Right cardiac atrium (tissue), 5 donors: ENCODE data around the gene ZNF548. TPM values are rescaled to one million over a fixed set of nuclear protein-coding genes. Genes with fewer than 3 reads are reported as not detected.
A peak's percentile ranks its signal among the peaks of the same experiment; 100 is the strongest.
"Not testable (repeated sequence)": the region's sequence is repeated elsewhere in the genome, so short reads cannot be mapped to it uniquely, and the experiment has no call there.

Experiments
- ATAC-seq, 2 donors: fragments of 200-7000 bp; cut with Tn5 transposase; one replicate each; pipeline versions ENCODE4 v1.8.0 to v1.9.1; 2020; ENCODE audit warnings: moderate library complexity in 2 of 2, mild to moderate bottlenecking in 1 of 2
- DNase-seq, 3 donors: peaks; one replicate each; pipeline ENCODE4 v3.0.0-alpha.2; 2020
- H3K27ac ChIP-seq: one replicate; pipeline ENCODE4 v1.5.1; 2013; ENCODE audit warnings: mild to moderate bottlenecking, low read length, control low read depth, moderate library complexity
- H3K27me3 ChIP-seq: one replicate; pipeline ENCODE4 v1.6.1; 2013; ENCODE audit not compliant: control insufficient read depth, insufficient read depth
- H3K4me1 ChIP-seq: one replicate; pipeline ENCODE4 v1.6.1; 2013; ENCODE audit warnings: low read length; ENCODE audit not compliant: control insufficient read depth, insufficient read depth
- H3K4me3 ChIP-seq: one replicate; pipeline ENCODE4 v1.5.1; 2013; ENCODE audit warnings: low read length, control low read depth
- H3K9me3 ChIP-seq: one replicate; pipeline ENCODE4 v1.6.1; 2013; ENCODE audit warnings: low read length; ENCODE audit not compliant: control insufficient read depth
- WGBS: extraction: QIAGEN DNeasy Blood & Tissue Kit; methylation state at CpG from one replicate; pipeline ENCODE4 v1.1.7; 2013; 5-methylcytosine and 5-hydroxymethylcytosine counted together
- intact Hi-C, 4 donors: fragments of 100-400 bp; cut with DNase I; formaldehyde crosslinking; loops; one replicate each; pipeline versions ENCODE4 v1.11.0 to v1.14.0; 2022 to 2023
- polyA plus RNA-seq: library from polyadenylated mRNA; stranded (reverse); fragments of 200-250 nt; gene quantifications from one replicate; pipeline ENCODE4 v1.2.3, GENCODE V29; 2013
- total RNA-seq, 4 donors: library from RNA; stranded (reverse); fragmentation: NEBNext Ultra II Directional; extraction: Animal tissue kit (Norgen Biotek cat#: 25700); gene quantifications; one replicate each; pipeline ENCODE4 v1.2.1, GENCODE V29; 2021
- donor health status: healthy with polysubstance abuse.
- donor health status: DM: no; HTN: yes; CAD: no.
- donor health status: DM: no; HTN: no; CAD: no.
- donor health status: DM: no; HTN: yes; CAD: no; lungs with severe emphysema.
- donor health status: DM: yes; HTN: yes; CAD: no.

The ZNF548 gene
- total and polyA plus RNA-seq, 5 donors, result 10.7 to 20.1 (median 15.1) TPM

GRCh38 chr19:57363688-57364181 lies 25.9 kb upstream of the ZNF548 start:
- H3K4me1 ChIP-seq, result no peaks in the 10 kb centered on the region

DNA sequence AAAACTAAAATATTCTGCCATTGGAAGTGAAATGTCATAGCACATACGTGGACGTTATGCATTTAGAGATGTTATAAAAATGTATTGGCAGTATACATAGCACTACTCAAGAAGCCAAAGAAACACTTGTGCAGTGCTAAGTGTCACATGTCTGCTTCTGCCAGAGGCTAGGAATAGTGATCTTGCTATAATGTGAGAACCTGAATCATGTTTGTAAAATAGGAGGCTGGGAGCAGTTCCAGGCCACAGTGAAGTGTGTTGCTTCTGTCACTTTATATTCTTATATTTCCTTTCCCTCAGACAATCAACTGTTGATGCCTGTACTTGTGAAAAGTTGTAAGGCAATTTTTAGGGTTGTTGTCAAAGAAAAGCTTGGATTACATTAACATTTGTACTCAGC lies 22.9 kb upstream of the ZNF548 start:
- ATAC-seq, result no peak
- H3K4me1 ChIP-seq, result no peaks in the 10 kb centered on the region
- DNase-seq, result no peak
- no peaks in the 10 kb centered on the region for H3K9me3 ChIP-seq
- H3K27ac ChIP-seq, result no peak overlapping the region
- no peak overlapping the region for H3K4me3 ChIP-seq
- no peaks in the 10 kb centered on the region for H3K27me3 ChIP-seq
- 85% methylated on average over 2 of the region's 2 CpGs for WGBS
- intact Hi-C loops, result no loop called here

More at GRCh38 chr19:57363688-57364181, 25.9 kb upstream of the ZNF548 start:
- DNase-seq (peak in 1 of 3 donors; percentile 64), ATAC-seq (peak in 1 of 2 donors; percentile 9)
- under 1% methylated on average over 18 of the region's 18 CpGs for WGBS
- Histone ChIP-seq H3K27me3 (no peaks in the 10 kb centered on the region), H3K4me3 (peak overlapping the region; percentile 84), H3K27ac (peak overlapping the region; percentile 91), H3K9me3 (no peaks in the 10 kb centered on the region)
- intact Hi-C loops, result no loop called here

- Histone ChIP-seq H3K27me3 (no peaks in the 10 kb centered on the region), H3K9me3 (peaks cover 8% of the 10 kb centered on the region), H3K4me3 (no peak overlapping the region), H3K27ac (no peak overlapping the region), H3K4me1 (no peaks in the 10 kb centered on the region)
- intact Hi-C loops, result no loop called here
- 96% methylated on average over 6 of the region's 6 CpGs for WGBS
- ATAC-seq (no peak), DNase-seq (no peak)
Observed at GRCh38 chr19:57374179-57374578, 15.5 kb upstream of the ZNF548 start.

- H3K4me1 ChIP-seq, intact Hi-C loops, H3K4me3 ChIP-seq, H3K9me3 ChIP-seq, H3K27ac ChIP-seq, H3K27me3 ChIP-seq, ATAC-seq, DNase-seq: not testable (repeated sequence)
- WGBS, result 97% methylated on average over 2 of the region's 2 CpGs
Observed at GRCh38 chr19:57374647-57375046, 15.0 kb upstream of the ZNF548 start.

- H3K4me1 ChIP-seq, result no peaks in the 10 kb centered on the region
- DNase-seq (no peak), ATAC-seq (no peak)
- H3K9me3 ChIP-seq, result peaks cover 8% of the 10 kb centered on the region
- intact Hi-C loops, result no loop called here
- WGBS, result 93% methylated on average over 6 of the region's 6 CpGs
- H3K27ac ChIP-seq, result no peak overlapping the region
- H3K27me3 ChIP-seq, result no peaks in the 10 kb centered on the region
- H3K4me3 ChIP-seq, result no peak overlapping the region
Observed at GRCh38 chr19:57376151-57376550, 13.5 kb upstream of the ZNF548 start.

DNA sequence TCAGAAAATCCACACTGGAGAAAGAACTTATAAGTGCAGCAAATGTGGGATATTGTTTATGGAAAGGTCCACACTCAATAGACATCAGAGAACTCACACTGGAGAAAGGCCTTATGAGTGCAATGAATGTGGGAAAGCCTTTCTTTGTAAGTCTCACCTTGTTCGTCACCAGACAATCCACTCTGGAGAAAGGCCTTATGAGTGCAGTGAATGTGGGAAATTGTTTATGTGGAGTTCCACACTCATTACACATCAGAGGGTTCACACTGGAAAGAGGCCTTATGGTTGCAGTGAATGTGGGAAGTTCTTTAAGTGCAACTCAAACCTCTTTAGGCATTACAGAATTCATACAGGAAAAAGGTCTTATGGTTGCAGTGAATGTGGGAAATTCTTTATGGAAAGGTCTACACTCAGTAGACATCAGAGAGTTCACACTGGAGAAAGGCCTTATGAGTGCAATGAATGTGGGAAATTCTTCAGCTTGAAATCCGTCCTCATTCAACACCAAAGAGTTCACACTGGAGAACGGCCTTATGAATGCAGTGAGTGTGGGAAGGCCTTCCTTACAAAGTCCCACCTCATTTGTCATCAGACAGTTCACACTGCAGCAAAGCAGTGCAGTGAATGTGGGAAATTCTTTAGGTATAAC lies 12.0 kb upstream of the ZNF548 start:
- intact Hi-C loops, result no loop called here
- no peak overlapping the region for H3K27ac ChIP-seq
- ATAC-seq (no peak), DNase-seq (no peak)
- no peaks in the 10 kb centered on the region for H3K27me3 ChIP-seq
- peaks cover 8% of the 10 kb centered on the region for H3K9me3 ChIP-seq
- no peak overlapping the region for H3K4me3 ChIP-seq
- no peaks in the 10 kb centered on the region for H3K4me1 ChIP-seq
- 95% methylated on average over 3 of the region's 3 CpGs for WGBS

GRCh38 chr19:57380923-57381322 lies 8.7 kb upstream of the ZNF548 start:
- H3K27me3 ChIP-seq, result no peaks in the 10 kb centered on the region
- no peaks in the 10 kb centered on the region for H3K4me1 ChIP-seq
- DNase-seq (no peak), ATAC-seq (no peak)
- H3K27ac ChIP-seq, result no peak overlapping the region
- H3K9me3 ChIP-seq, result peaks cover 8% of the 10 kb centered on the region
- no peak overlapping the region for H3K4me3 ChIP-seq
- intact Hi-C loops, result no loop called here

GRCh38 chr19:57382806-57383488 lies 6.7 kb upstream of the ZNF548 start:
- ATAC-seq, result no peak
- H3K4me3 ChIP-seq, result no peak overlapping the region
- peaks cover 2% of the 10 kb centered on the region for H3K9me3 ChIP-seq
- no peaks in the 10 kb centered on the region for H3K4me1 ChIP-seq
- WGBS, result 83% methylated on average over 7 of the region's 7 CpGs
- no peak overlapping the region for H3K27ac ChIP-seq
- no peaks in the 10 kb centered on the region for H3K27me3 ChIP-seq
- intact Hi-C loops, result no loop called here
- DNase-seq, result no peak

DNA sequence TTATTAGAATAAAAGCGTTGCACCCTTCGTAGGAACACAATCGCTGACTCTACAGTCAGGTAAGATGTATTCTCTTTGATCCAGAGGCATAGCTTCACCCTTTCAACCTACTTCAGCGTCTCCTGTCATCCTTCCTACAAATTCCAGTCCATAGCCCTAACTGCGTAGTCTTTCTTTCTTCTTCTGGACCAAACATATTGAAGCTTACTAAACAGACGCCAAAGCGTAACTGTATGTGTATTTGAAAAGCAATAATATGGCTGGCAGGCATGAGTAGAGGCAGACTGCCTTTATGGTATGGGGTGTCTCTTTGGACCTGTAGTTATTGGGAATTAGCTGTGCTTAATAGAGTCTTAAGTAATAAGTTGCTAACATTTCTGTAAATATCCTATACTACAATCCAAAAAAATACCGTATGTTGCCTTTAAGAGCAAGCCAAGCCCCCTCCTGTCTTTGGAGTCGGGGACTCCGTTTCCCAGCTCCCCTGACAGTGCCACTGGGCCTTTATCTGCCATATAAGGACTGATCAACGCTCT lies 392 bp upstream of the ZNF548 start:
- H3K4me1 ChIP-seq, result peaks cover 2% of the 10 kb centered on the region
- ATAC-seq (no peak), DNase-seq (no peak)
- H3K27me3 ChIP-seq, result no peaks in the 10 kb centered on the region
- WGBS, result 57% methylated on average over 11 of the region's 11 CpGs
- H3K27ac ChIP-seq, result peak overlapping the region; percentile 59
- no peaks in the 10 kb centered on the region for H3K9me3 ChIP-seq
- intact Hi-C loops, result no loop called here
- H3K4me3 ChIP-seq, result peak overlapping the region; percentile 86

DNA sequence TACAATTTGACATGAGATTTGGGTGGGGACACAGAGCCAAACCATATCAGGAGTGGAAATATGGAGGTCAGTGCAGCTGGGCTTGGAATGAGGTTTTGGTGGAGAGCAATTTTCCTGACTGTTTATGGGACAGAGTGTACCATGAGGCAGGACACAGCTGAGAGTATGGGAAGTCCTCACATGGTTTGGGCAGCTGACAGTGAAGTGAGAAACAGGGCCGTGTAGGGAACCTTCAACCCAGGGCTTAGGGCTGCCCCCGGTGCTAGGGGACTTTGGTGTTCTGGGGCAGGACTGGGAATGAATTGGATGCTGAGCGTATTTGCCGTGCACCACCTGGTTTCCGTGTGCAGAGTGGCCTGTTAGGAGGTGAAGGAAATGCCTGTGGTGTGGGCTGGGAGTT lies 6.1 kb downstream of the ZNF548 start:
- intact Hi-C loops, result no loop called here
- H3K9me3 ChIP-seq, result peaks cover 8% of the 10 kb centered on the region
- H3K27me3 ChIP-seq, result no peaks in the 10 kb centered on the region
- WGBS, result 79% methylated on average over 5 of the region's 5 CpGs
- H3K27ac ChIP-seq, result peak overlapping the region; percentile 72
- DNase-seq, result no peak
- H3K4me1 ChIP-seq, result peaks cover 9% of the 10 kb centered on the region
- peak; percentile 47 to 53 for ATAC-seq
- no peak overlapping the region for H3K4me3 ChIP-seq

DNA sequence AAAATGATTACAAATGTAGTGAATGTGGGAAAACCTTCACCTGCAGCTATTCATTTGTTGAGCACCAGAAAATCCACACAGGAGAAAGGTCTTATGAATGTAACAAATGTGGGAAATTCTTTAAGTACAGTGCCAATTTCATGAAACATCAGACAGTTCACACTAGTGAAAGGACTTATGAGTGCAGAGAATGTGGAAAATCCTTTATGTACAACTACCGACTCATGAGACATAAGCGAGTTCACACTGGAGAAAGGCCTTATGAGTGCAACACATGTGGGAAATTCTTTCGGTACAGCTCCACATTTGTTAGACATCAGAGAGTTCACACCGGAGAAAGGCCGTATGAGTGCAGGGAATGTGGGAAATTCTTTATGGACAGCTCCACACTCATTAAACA lies 9.2 kb downstream of the ZNF548 start:
- Histone ChIP-seq H3K27ac (no peak overlapping the region), H3K9me3 (peaks cover 10% of the 10 kb centered on the region), H3K4me3 (no peak overlapping the region), H3K27me3 (no peaks in the 10 kb centered on the region), H3K4me1 (peaks cover 8% of the 10 kb centered on the region)
- ATAC-seq (no peak), DNase-seq (no peak)
- intact Hi-C loops, result no loop called here
- WGBS, result 97% methylated on average over 5 of the region's 5 CpGs
